Measurements from ENCODE around the gene PPM1H. TPM values are rescaled to one million over a fixed set of nuclear protein-coding genes. Genes with fewer than 3 reads are reported as not detected.

PPM1H gene
- polyA plus RNA-seq, 1 of the 3 experiments (the other 2 are of a cell fraction) = 0.13 TPM

DNA sequence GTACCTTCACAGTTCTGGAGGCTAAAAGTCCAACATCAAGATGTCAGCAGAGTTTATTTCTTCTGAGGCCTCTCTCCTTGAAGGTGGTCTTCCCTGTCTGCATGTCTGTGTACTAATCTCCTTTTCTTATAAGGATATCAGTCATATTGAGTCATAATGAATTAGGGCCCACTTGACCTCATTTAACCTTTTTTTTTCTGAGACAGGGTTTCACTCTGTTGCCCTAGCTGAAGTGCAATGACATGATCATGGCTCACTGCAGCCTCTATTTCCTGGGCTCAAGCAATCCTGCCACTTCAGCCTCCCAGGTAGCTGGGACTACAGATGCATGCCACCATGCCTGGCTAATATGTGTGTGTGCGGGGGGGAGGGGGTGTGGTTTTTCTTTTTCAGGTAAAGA is 41.7 kb downstream of the PPM1H start (continued):
- TF ChIP-seq, protein P1, sequence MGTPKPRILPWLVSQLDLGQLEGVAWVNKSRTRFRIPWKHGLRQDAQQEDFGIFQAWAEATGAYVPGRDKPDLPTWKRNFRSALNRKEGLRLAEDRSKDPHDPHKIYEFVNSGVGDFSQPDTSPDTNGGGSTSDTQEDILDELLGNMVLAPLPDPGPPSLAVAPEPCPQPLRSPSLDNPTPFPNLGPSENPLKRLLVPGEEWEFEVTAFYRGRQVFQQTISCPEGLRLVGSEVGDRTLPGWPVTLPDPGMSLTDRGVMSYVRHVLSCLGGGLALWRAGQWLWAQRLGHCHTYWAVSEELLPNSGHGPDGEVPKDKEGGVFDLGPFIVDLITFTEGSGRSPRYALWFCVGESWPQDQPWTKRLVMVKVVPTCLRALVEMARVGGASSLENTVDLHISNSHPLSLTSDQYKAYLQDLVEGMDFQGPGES (IDR thresholded peaks at IDR 0.05; ENCODE audit: low read depth, low read length) = no peak
- TF ChIP-seq, protein P2, sequence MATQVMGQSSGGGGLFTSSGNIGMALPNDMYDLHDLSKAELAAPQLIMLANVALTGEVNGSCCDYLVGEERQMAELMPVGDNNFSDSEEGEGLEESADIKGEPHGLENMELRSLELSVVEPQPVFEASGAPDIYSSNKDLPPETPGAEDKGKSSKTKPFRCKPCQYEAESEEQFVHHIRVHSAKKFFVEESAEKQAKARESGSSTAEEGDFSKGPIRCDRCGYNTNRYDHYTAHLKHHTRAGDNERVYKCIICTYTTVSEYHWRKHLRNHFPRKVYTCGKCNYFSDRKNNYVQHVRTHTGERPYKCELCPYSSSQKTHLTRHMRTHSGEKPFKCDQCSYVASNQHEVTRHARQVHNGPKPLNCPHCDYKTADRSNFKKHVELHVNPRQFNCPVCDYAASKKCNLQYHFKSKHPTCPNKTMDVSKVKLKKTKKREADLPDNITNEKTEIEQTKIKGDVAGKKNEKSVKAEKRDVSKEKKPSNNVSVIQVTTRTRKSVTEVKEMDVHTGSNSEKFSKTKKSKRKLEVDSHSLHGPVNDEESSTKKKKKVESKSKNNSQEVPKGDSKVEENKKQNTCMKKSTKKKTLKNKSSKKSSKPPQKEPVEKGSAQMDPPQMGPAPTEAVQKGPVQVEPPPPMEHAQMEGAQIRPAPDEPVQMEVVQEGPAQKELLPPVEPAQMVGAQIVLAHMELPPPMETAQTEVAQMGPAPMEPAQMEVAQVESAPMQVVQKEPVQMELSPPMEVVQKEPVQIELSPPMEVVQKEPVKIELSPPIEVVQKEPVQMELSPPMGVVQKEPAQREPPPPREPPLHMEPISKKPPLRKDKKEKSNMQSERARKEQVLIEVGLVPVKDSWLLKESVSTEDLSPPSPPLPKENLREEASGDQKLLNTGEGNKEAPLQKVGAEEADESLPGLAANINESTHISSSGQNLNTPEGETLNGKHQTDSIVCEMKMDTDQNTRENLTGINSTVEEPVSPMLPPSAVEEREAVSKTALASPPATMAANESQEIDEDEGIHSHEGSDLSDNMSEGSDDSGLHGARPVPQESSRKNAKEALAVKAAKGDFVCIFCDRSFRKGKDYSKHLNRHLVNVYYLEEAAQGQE (IDR thresholded peaks at IDR 0.05; ENCODE audit: low read depth, low read length) = no peak
- TF ChIP-seq RFX5 (IDR thresholded peaks at IDR 0.05; ENCODE audit: low read length) (no peak), MEF2A (IDR thresholded peaks at IDR 0.05; ENCODE audit: borderline replicate concordance, low read depth) (no peak), TCF12 (IDR thresholded peaks at IDR 0.05) (no peak)
- TF ChIP-seq, protein P3, sequence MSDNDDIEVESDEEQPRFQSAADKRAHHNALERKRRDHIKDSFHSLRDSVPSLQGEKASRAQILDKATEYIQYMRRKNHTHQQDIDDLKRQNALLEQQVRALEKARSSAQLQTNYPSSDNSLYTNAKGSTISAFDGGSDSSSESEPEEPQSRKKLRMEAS (IDR thresholded peaks at IDR 0.05; ENCODE audit: low read depth) = no peak

DNA sequence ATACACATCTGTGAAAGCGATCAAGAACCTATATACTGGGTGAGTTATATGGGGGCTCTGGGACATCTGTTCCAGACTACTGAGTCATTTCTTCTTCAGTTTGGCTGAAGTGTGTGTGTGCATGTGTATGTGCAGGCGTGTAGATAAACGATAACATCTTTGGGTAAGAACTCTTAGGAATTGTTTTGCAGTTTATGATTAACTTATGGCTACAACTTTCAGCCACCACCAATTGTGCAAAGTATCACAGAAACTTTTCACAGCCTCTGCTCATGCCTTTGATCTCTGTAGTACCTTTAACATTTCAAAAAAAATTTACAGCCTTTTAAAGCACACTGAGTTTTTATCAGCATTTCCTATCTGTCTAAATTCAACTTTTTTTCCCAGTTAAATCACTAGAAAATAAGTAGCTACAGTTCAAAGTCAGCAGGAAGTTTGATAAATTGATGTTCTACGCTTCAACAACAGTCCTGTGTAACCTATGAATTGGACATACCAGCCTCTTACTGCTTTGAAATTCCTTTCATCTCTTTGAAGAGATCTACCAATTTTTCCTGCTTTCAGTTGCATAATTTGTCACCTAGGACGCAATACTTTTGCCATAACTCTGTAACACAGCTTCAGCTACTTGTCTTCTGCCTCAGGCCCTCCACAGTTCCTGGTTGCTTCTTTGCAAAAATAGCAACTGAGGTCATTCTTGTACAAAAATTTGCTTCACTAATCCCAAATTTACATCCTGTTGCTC is 43.0 kb downstream of the PPM1H start:
- CTCF ChIA-PET = interaction anchor here (0.8 kb wide), 1 partner anchor 111 kb away, joined by 3 read pairs; no protein-coding TSS in a partner anchor
- POLR2A ChIA-PET = no interaction called here
- H3K4me2 ChIP-seq = no peak overlapping the region

More for the DNA sequence above, 43.0 kb downstream of the PPM1H start:
- Histone ChIP-seq H3K4me3 (ENCODE audit: low read depth in 2 of 2, low read length in 1 of 2) (no peak overlapping the region), H3K79me2 (ENCODE audit: insufficient read depth) (no peaks in the 10 kb centered on the region), H3F3A (replicated peaks; ENCODE audit: insufficient read depth) (no peaks in the 10 kb centered on the region), H2AFZ (ENCODE audit: low read depth) (no peak overlapping the region), H3K9me2 (no peaks in the 10 kb centered on the region), H3K27ac (ENCODE audit: low read depth in 2 of 2, low read length in 1 of 2) (no peak overlapping the region), H3K9me3 (no peaks in the 10 kb centered on the region), H3K27me3 (ENCODE audit: insufficient read depth) (peaks cover 5% of the 10 kb centered on the region; the same call in 1 of the 2 replicates), H3K4me1 (ENCODE audit: control insufficient read depth in 1 of 2, insufficient read depth in 2 of 2, low read depth in 1 of 2, low read length in 1 of 2) (no peaks in the 10 kb centered on the region), H4K20me1 (ENCODE audit: insufficient read depth) (no peaks in the 10 kb centered on the region), H3K36me3 (replicated peaks in 1 of 2; ENCODE audit: control insufficient read depth in 1 of 2, insufficient read depth in 2 of 2, low read length in 1 of 2) (no peaks in the 10 kb centered on the region), H3K9ac (no peak overlapping the region)
- no peak for DNase-seq
- TF ChIP-seq, protein P4, sequence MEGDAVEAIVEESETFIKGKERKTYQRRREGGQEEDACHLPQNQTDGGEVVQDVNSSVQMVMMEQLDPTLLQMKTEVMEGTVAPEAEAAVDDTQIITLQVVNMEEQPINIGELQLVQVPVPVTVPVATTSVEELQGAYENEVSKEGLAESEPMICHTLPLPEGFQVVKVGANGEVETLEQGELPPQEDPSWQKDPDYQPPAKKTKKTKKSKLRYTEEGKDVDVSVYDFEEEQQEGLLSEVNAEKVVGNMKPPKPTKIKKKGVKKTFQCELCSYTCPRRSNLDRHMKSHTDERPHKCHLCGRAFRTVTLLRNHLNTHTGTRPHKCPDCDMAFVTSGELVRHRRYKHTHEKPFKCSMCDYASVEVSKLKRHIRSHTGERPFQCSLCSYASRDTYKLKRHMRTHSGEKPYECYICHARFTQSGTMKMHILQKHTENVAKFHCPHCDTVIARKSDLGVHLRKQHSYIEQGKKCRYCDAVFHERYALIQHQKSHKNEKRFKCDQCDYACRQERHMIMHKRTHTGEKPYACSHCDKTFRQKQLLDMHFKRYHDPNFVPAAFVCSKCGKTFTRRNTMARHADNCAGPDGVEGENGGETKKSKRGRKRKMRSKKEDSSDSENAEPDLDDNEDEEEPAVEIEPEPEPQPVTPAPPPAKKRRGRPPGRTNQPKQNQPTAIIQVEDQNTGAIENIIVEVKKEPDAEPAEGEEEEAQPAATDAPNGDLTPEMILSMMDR (IDR thresholded peaks at IDR 0.05) = no peak
- TF ChIP-seq, protein P5, sequence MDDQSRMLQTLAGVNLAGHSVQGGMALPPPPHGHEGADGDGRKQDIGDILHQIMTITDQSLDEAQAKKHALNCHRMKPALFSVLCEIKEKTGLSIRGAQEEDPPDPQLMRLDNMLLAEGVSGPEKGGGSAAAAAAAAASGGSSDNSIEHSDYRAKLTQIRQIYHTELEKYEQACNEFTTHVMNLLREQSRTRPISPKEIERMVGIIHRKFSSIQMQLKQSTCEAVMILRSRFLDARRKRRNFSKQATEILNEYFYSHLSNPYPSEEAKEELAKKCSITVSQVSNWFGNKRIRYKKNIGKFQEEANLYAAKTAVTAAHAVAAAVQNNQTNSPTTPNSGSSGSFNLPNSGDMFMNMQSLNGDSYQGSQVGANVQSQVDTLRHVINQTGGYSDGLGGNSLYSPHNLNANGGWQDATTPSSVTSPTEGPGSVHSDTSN (IDR thresholded peaks at IDR 0.05) = no peak
- TF ChIP-seq SMC3 (IDR thresholded peaks at IDR 0.05; ENCODE audit: low read depth, low read length) (no peak), TAF1 (IDR thresholded peaks at IDR 0.05; ENCODE audit: borderline replicate concordance, low read depth, low read length) (no peak), SIN3A (IDR thresholded peaks at IDR 0.05; ENCODE audit: borderline replicate concordance, low read depth, low read length) (no peak)
- 21% methylated on average over 5 of the region's 5 CpGs for WGBS (ENCODE audit: low lambda C conversion rate)
